Osteoblast (primary cell): Measurements from ENCODE around the gene APAF1. TPM values are rescaled to one million over a fixed set of nuclear protein-coding genes. Genes with fewer than 3 reads are reported as not detected.
"Not testable (repeated sequence)": the region's sequence is repeated elsewhere in the genome, so short reads cannot be mapped to it uniquely, and the experiment has no call there.

ENCODE experiments used
- DNase-seq: peaks from one replicate; pipeline ENCODE4 v3.0.0; 2011; ENCODE audit warnings: low spot score, mixed read lengths; ENCODE audit not compliant: insufficient read length; ENCODE audit errors: missing footprints
- H2AFZ ChIP-seq: 2 replicates; pipeline ENCODE4 v1.6.0; 2011; ENCODE audit warnings: mild to moderate bottlenecking, low read length
- H3K27ac ChIP-seq: 2 replicates; pipeline ENCODE4 v1.5.1; 2011; ENCODE audit warnings: mild to moderate bottlenecking, low read depth, low read length, moderate library complexity
- H3K27me3 ChIP-seq: 2 replicates; pipeline ENCODE4 v1.6.0; 2012; ENCODE audit warnings: mild to moderate bottlenecking, control low read depth, inconsistent platforms, low read length, moderate library complexity; ENCODE audit not compliant: insufficient read depth
- H3K36me3 ChIP-seq: 2 replicates; pipeline ENCODE4 v1.5.1; 2011; ENCODE audit warnings: mild to moderate bottlenecking, low read length, control low read depth, moderate library complexity; ENCODE audit not compliant: insufficient read depth
- H3K4me1 ChIP-seq: 2 replicates; pipeline ENCODE4 v1.5.1; 2011; ENCODE audit warnings: mild to moderate bottlenecking, low read length, control low read depth, moderate library complexity; ENCODE audit not compliant: insufficient read depth
- H3K4me2 ChIP-seq: 2 replicates; pipeline ENCODE4 v1.6.0; 2011; ENCODE audit warnings: mild to moderate bottlenecking, low read length; ENCODE audit not compliant: insufficient read depth
- H3K4me3 ChIP-seq: fragments of 200-600 bp; sonication (generic); 3 replicates; pipeline ENCODE4 v1.5.1; 2012; ENCODE audit warnings: mild to moderate bottlenecking, low read length, inconsistent platforms; ENCODE audit not compliant: insufficient read depth
- H3K79me2 ChIP-seq: 2 replicates; pipeline ENCODE4 v1.6.0; 2012; ENCODE audit warnings: mild to moderate bottlenecking, low read length, control low read depth, inconsistent platforms; ENCODE audit not compliant: insufficient read depth
- H3K9me3 ChIP-seq: 2 replicates; pipeline ENCODE4 v1.5.1; 2011; ENCODE audit warnings: low read depth, low read length, control low read depth
- H4K20me1 ChIP-seq: 2 replicates; pipeline ENCODE4 v1.6.0; 2012; ENCODE audit warnings: mild to moderate bottlenecking, low read length, control low read depth; ENCODE audit not compliant: insufficient read depth
- total RNA-seq: library from RNA; depleted of rRNA; stranded (reverse); fragments of >200 nt; gene quantifications from 2 replicates; pipeline ENCODE4 v1.2.3, GENCODE V29; 2012
- TF ChIP-seq, protein P1 (sequence below): IDR thresholded peaks from 2 replicates; pipeline ENCODE4 v1.5.1; 2011; ENCODE audit warnings: mild to moderate bottlenecking, low read depth, low read length, moderate library complexity; ENCODE audit errors: extremely low read depth

Gene APAF1
- total RNA-seq, 1 donor = 15.2 TPM

DNA sequence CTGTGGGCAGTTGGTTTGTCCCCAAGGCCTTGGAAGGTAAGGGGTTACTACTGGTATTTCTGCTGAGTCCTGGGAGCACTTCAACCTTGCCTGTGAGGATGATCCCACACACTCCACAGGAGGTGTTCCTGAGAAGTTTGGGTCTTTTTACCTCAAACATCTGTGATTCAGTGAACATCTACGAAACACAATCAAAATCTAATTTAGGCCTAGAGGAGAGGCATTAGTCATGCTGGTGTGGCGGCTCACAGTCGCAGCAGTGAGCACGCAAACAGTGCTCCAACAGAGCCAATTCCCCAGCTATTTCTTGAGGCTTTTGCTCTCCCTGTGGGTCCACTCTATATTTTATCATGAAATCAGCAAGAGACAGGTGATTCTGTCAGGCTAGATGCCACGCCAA is 107.6 kb downstream of the APAF1 start:
- Histone ChIP-seq H3K36me3 (no peaks in the 10 kb centered on the region), H3K9me3 (no peaks in the 10 kb centered on the region), H3K4me3 (no peak overlapping the region), H2AFZ (peak overlapping the region; percentile 11), H4K20me1 (no peaks in the 10 kb centered on the region), H3K79me2 (no peaks in the 10 kb centered on the region), H3K4me1 (peaks cover 30% of the 10 kb centered on the region), H3K27me3 (no peaks in the 10 kb centered on the region), H3K27ac (peak overlapping the region; percentile 72), H3K4me2 (no peak overlapping the region)
- TF ChIP-seq, protein P1, sequence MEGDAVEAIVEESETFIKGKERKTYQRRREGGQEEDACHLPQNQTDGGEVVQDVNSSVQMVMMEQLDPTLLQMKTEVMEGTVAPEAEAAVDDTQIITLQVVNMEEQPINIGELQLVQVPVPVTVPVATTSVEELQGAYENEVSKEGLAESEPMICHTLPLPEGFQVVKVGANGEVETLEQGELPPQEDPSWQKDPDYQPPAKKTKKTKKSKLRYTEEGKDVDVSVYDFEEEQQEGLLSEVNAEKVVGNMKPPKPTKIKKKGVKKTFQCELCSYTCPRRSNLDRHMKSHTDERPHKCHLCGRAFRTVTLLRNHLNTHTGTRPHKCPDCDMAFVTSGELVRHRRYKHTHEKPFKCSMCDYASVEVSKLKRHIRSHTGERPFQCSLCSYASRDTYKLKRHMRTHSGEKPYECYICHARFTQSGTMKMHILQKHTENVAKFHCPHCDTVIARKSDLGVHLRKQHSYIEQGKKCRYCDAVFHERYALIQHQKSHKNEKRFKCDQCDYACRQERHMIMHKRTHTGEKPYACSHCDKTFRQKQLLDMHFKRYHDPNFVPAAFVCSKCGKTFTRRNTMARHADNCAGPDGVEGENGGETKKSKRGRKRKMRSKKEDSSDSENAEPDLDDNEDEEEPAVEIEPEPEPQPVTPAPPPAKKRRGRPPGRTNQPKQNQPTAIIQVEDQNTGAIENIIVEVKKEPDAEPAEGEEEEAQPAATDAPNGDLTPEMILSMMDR = no peak
- peak; percentile 75 for DNase-seq

DNA sequence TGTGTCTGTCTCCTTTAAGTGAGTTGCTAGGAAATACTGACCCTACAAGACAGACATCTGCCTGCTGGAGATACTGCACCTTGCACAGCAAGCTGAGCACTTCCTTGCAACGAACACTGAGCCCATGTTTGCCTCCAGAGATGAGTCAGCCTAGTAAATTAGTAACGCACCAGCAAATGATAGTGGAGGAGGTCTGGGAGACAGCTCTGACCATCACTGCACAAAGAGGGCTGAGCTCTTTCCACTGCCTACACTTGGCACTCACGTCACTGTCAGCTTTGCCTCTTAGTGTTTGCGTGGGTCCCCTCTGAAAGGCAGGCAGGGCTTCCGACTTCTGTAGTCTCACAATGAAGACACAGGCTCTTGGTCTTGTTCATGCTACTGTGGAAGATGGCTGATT is 109.0 kb downstream of the APAF1 start:
- DNase-seq = peak; percentile 90
- Histone ChIP-seq H3K4me2 (peak overlapping the region; percentile 14), H3K9me3 (no peaks in the 10 kb centered on the region), H2AFZ (peak overlapping the region; percentile 2), H4K20me1 (no peaks in the 10 kb centered on the region), H3K27me3 (no peaks in the 10 kb centered on the region), H3K4me3 (no peak overlapping the region), H3K36me3 (no peaks in the 10 kb centered on the region), H3K27ac (no peak overlapping the region), H3K79me2 (no peaks in the 10 kb centered on the region), H3K4me1 (peaks cover 30% of the 10 kb centered on the region)
- TF ChIP-seq, protein P1 = no peak

DNA sequence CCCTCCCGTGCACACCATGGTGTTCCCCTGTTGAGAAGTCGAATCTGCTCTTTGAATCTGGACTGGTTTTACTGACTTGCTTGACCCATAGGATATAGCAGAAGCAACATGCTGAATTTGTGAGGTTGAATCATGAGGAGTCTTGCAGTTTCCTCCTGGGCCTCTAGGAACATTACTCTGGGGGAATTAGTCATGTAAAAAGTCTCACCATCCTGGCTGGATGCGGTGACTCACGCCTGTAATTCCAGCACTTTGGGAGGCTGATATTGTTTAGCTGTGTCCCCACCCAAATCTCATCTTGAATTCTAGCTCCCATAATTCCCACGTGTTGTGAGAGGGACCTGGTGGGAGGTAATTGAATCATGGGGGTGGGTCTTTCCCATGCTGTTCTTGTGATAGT is 110.8 kb downstream of the APAF1 start:
- TF ChIP-seq, protein P1 = peak; percentile 26
- Histone ChIP-seq H3K4me1 (peaks cover 30% of the 10 kb centered on the region), H3K27ac (peak overlapping the region; percentile 0)
- DNase-seq = peak; percentile 91
- H2AFZ ChIP-seq, H3K36me3 ChIP-seq, H4K20me1 ChIP-seq, H3K4me3 ChIP-seq, H3K27me3 ChIP-seq, H3K79me2 ChIP-seq, H3K9me3 ChIP-seq, H3K4me2 ChIP-seq: not testable (repeated sequence)

DNA sequence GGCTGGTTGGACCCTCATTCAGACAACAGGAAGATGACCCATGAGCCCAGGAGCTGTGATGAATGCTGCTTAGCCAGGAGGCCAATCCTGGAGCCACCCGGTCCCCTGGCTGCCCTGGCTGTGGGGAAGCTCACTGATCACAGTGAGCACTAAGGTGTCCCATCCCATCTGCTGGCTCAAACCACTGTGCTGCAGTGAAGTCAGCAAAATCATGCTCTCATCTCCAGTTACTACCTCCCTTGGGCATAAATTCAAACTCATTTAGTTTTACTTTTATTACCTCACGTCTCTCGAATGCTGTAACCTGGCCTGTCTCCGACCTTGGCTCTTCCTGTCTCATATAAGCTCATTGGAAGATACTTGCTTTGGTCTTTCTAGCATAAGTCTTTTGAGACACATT is 112.4 kb downstream of the APAF1 start:
- H3K27ac ChIP-seq = no peak overlapping the region
- H3K4me2 ChIP-seq = no peak overlapping the region
- H3K4me3 ChIP-seq = no peak overlapping the region
- DNase-seq = no peak
- no peaks in the 10 kb centered on the region for H3K9me3 ChIP-seq
- no peak overlapping the region for H2AFZ ChIP-seq
- no peaks in the 10 kb centered on the region for H3K27me3 ChIP-seq
- no peaks in the 10 kb centered on the region for H3K36me3 ChIP-seq
- H3K4me1 ChIP-seq = peaks cover 28% of the 10 kb centered on the region
- no peaks in the 10 kb centered on the region for H3K79me2 ChIP-seq
- H4K20me1 ChIP-seq = no peaks in the 10 kb centered on the region
- TF ChIP-seq, protein P1 = no peak
